ENCODE measurements around the gene PTTG1IP. TPM values are rescaled to one million over a fixed set of nuclear protein-coding genes. Genes with fewer than 3 reads are reported as not detected.

The PTTG1IP gene
- total RNA-seq, 4 donors from 2014 or later: 108 to 202 (median 146) TPM

GRCh38 chr21:44889625-44890337, 16.3 kb upstream of the PTTG1IP start:
- no peaks in the 10 kb centered on the region for H3K36me3 ChIP-seq
- TF ChIP-seq POLR2A (IDR thresholded peaks at IDR 0.05): no peak
- TF ChIP-seq CTCF (IDR thresholded peaks at IDR 0.05): no peak
- H3K27me3 ChIP-seq: no peaks in the 10 kb centered on the region
- no peak for DNase-seq
- H3K4me3 ChIP-seq: no peak overlapping the region
- no peak overlapping the region for H3K27ac ChIP-seq
- H3K4me1 ChIP-seq: no peaks in the 10 kb centered on the region
- intact Hi-C loops (cut with DNase I; ENCODE audit: low total_unique reads): no loop called here
- no peaks in the 10 kb centered on the region for H3K9me3 ChIP-seq

- H3K4me1 ChIP-seq: no peaks in the 10 kb centered on the region
- H3K9me3 ChIP-seq: no peaks in the 10 kb centered on the region
- no peak overlapping the region for H3K27ac ChIP-seq
- no peak overlapping the region for H3K4me3 ChIP-seq
- intact Hi-C loops (cut with DNase I; ENCODE audit: low total_unique reads): no loop called here
- H3K27me3 ChIP-seq: no peaks in the 10 kb centered on the region
- no peaks in the 10 kb centered on the region for H3K36me3 ChIP-seq
- TF ChIP-seq POLR2A (IDR thresholded peaks at IDR 0.05): no peak
- no peak for TF ChIP-seq CTCF (IDR thresholded peaks at IDR 0.05)
- no peak for DNase-seq
Observed at GRCh38 chr21:44888581-44889550, 15.4 kb upstream of the PTTG1IP start.

- H3K4me3 ChIP-seq: no peak overlapping the region
- H3K9me3 ChIP-seq: no peaks in the 10 kb centered on the region
- H3K36me3 ChIP-seq: no peaks in the 10 kb centered on the region
- no peak for TF ChIP-seq POLR2A (IDR thresholded peaks at IDR 0.05)
- intact Hi-C loops (cut with DNase I; ENCODE audit: low total_unique reads): no loop called here
- H3K27me3 ChIP-seq: no peaks in the 10 kb centered on the region
- DNase-seq: no peak
- no peak overlapping the region for H3K27ac ChIP-seq
- no peaks in the 10 kb centered on the region for H3K4me1 ChIP-seq
Observed at GRCh38 chr21:44887807-44888580, 14.5 kb upstream of the PTTG1IP start.

- TF ChIP-seq CTCF (IDR thresholded peaks at IDR 0.05) (no peak), POLR2A (IDR thresholded peaks at IDR 0.05) (no peak)
- intact Hi-C loops (cut with DNase I; ENCODE audit: low total_unique reads): no loop called here
- no peak for DNase-seq
Observed at GRCh38 chr21:44887126-44887806, 13.8 kb upstream of the PTTG1IP start.

More at GRCh38 chr21:44887126-44887806, 13.8 kb upstream of the PTTG1IP start:
- Histone ChIP-seq H3K27ac (no peak overlapping the region), H3K9me3 (no peaks in the 10 kb centered on the region), H3K4me1 (no peaks in the 10 kb centered on the region), H3K4me3 (no peak overlapping the region), H3K27me3 (no peaks in the 10 kb centered on the region), H3K36me3 (no peaks in the 10 kb centered on the region)

Data from uterus (tissue), 4 donors.